GM18505 (cell line): ENCODE data around the gene SIRPB2.
A peak's percentile ranks its signal among the peaks of the same experiment; 100 is the strongest.

ENCODE experiments used
- ATAC-seq: cut with Tn5 transposase; IDR thresholded peaks from one replicate; pipeline ENCODE4 v1.9.1; 2021; ENCODE audit not compliant: unreplicated experiment
- POLR2A ChIP-seq: IDR thresholded peaks from 4 replicates; pipeline ENCODE4 v1.6.1; 2011; ENCODE audit warnings: borderline replicate concordance; ENCODE audit not compliant: insufficient read depth, insufficient read length; ENCODE audit errors: extremely low read depth

Gene SIRPB2

GRCh38 chr20:1472556-1473245 lies 18.5 kb downstream of the SIRPB2 start:
- no peak for ATAC-seq
- TF ChIP-seq POLR2A, result no peak

GRCh38 chr20:1471242-1471641 lies 20.0 kb downstream of the SIRPB2 start:
- no peak for TF ChIP-seq POLR2A
- no peak for ATAC-seq

GRCh38 chr20:1469925-1470571 lies 21.2 kb downstream of the SIRPB2 start:
- ATAC-seq, result no peak
- TF ChIP-seq POLR2A, result no peak

GRCh38 chr20:1469306-1469905 lies 21.8 kb downstream of the SIRPB2 start:
- no peak for TF ChIP-seq POLR2A
- ATAC-seq, result no peak

- no peak for ATAC-seq
Measured at GRCh38 chr20:1468117-1468624, 23.0 kb downstream of the SIRPB2 start.

GRCh38 chr20:1467355-1468116 lies 23.7 kb downstream of the SIRPB2 start:
- ATAC-seq, result no peak
- no peak for TF ChIP-seq POLR2A

More at GRCh38 chr20:1468117-1468624, 23.0 kb downstream of the SIRPB2 start:
- TF ChIP-seq POLR2A, result no peak

GRCh38 chr20:1467082-1467354 lies 24.2 kb downstream of the SIRPB2 start:
- no peak for TF ChIP-seq POLR2A
- ATAC-seq, result no peak

GRCh38 chr20:1466211-1467081 lies 24.8 kb downstream of the SIRPB2 start, which contains the start of gene NSFL1C:
Gene NSFL1C (minus strand): TSS chr20:1466849. CDS start chr20:1466824, 25 bp downstream.
- TF ChIP-seq POLR2A, result peak; percentile 81

GRCh38 chr20:1465470-1466210 lies 25.6 kb downstream of the SIRPB2 start:
- ATAC-seq, result no peak
- no peak for TF ChIP-seq POLR2A

More at GRCh38 chr20:1466211-1467081, 24.8 kb downstream of the SIRPB2 start, which contains the start of gene NSFL1C:
- peak; percentile 89 for ATAC-seq

GRCh38 chr20:1463971-1464570 lies 27.1 kb downstream of the SIRPB2 start:
- TF ChIP-seq POLR2A, result no peak
- ATAC-seq, result no peak

- no peak for ATAC-seq
- TF ChIP-seq POLR2A, result no peak
Measured at GRCh38 chr20:1462834-1463233, 28.4 kb downstream of the SIRPB2 start.
